K562 (cell line): ENCODE measurements around the gene FRAT1. TPM values are rescaled to one million over a fixed set of nuclear protein-coding genes. Genes with fewer than 3 reads are reported as not detected.
A peak's percentile ranks its signal among the peaks of the same experiment; 100 is the strongest.

ENCODE experiments used
- ATAC-seq: fragments of 200-7000 bp; cut with Tn5 transposase; 3 replicates; pipeline ENCODE4 v1.9.1; 2020; ENCODE audit warnings: moderate library complexity
- BruUV-seq: library from RNA; stranded (reverse); fragments of 400-500 nt; replicated peaks from 2 replicates; lab custom pipeline; 2021; lab: Mats Ljungman, UMichigan
- CTCF ChIA-PET: fragments of 300-600 bp; formaldehyde crosslinking; extraction: SDS; loops from one replicate; lab custom pipeline; 2021; ENCODE audit warnings: low intra/inter-chr PET ratio; lab: Yijun Ruan, JAX
- POLR2A ChIA-PET: fragments of 300-600, 350-650 bp; sonication (Branson Sonifier 250); formaldehyde crosslinking; extraction: SDS; loops from one replicate; lab custom pipeline; 2021; ENCODE audit warnings: antibody characterized with exemption, inconsistent platforms; lab: Yijun Ruan, JAX
- DNase-seq, 4 experiments: peaks; one replicate each; pipeline versions ENCODE4 v3.0.0 to v3.0.0-alpha.2; 2011 to 2018; ENCODE audit warnings: low spot score in 3 of 4, mixed read lengths in 3 of 4; ENCODE audit errors: extremely low read depth in 1 of 4
- FAIRE-seq: peaks from 2 replicates; lab custom pipeline; 2011; peaks lifted over from hg19 to GRCh38; lab: Jason Lieb, UNC
- H2AFZ ChIP-seq: 2 replicates; pipeline ENCODE4 v1.6.0; 2011; ENCODE audit warnings: low read depth, low read length, control low read depth, inconsistent platforms
- H3K27ac ChIP-seq: fragments of 200-600 bp; 3 replicates; pipeline ENCODE4 v1.8.0; 2011; ENCODE audit warnings: low read depth, mild to moderate bottlenecking, control low read depth, inconsistent platforms, low read length, moderate library complexity, mixed read lengths; ENCODE audit errors: extremely low read depth
- H3K27me3 ChIP-seq, 2 experiments: fragments of 300-600 bp in 1 of 2; 2 replicates in 1 of 2; 3 replicates in 1 of 2; pipeline versions ENCODE4 v1.6.0 to v1.8.0; 2011; ENCODE audit warnings: inconsistent platforms in 2 of 2, low read length in 2 of 2, mild to moderate bottlenecking in 1 of 2, mixed read lengths in 1 of 2, moderate library complexity in 1 of 2; ENCODE audit not compliant: control insufficient read depth in 2 of 2, insufficient read depth in 2 of 2
- H3K36me3 ChIP-seq: fragments of 300-600 bp; 3 replicates; pipeline ENCODE4 v1.8.0; 2011; ENCODE audit warnings: mild to moderate bottlenecking, low read length, inconsistent platforms; ENCODE audit not compliant: control insufficient read depth, insufficient read depth
- H3K4me1 ChIP-seq, 2 experiments: fragments of 200-600 bp in 1 of 2; replicated peaks in 1 of 2; 2 replicates in 1 of 2; 3 replicates in 1 of 2; pipeline versions ENCODE4 v1.5.1 to v1.8.0; 2011; ENCODE audit warnings: inconsistent platforms in 2 of 2, low read length in 2 of 2, mild to moderate bottlenecking in 1 of 2, mixed read lengths in 1 of 2, moderate library complexity in 1 of 2; ENCODE audit not compliant: control insufficient read depth in 2 of 2, insufficient read depth in 2 of 2
- H3K4me2 ChIP-seq: 2 replicates; pipeline ENCODE4 v1.6.1; 2011; ENCODE audit warnings: low read length, control low read depth, inconsistent platforms, mixed read lengths; ENCODE audit not compliant: insufficient read depth
- H3K4me3 ChIP-seq: fragments of 200-600 bp; sonication (generic), shearing (Covaris generic); 2 replicates; pipeline ENCODE4 v1.5.1; 2016; ENCODE audit warnings: control low read depth, inconsistent platforms
- H3K79me2 ChIP-seq: fragments of 200-600 bp; 3 replicates; pipeline ENCODE4 v1.8.0; 2011; ENCODE audit warnings: low read length, inconsistent platforms; ENCODE audit not compliant: control insufficient read depth, insufficient read depth
- H3K9ac ChIP-seq, 2 experiments: 2 replicates each; pipeline versions ENCODE4 v1.6.0 to v1.6.1; 2011; ENCODE audit warnings: low read depth in 2 of 2, low read length in 2 of 2, control low read depth in 1 of 2, inconsistent platforms in 1 of 2, mild to moderate bottlenecking in 1 of 2, mixed read lengths in 1 of 2; ENCODE audit not compliant: insufficient read depth in 1 of 2
- H3K9me1 ChIP-seq: one replicate; pipeline ENCODE4 v1.6.0; 2011; ENCODE audit warnings: inconsistent platforms, mild to moderate bottlenecking, low read length, moderate library complexity; ENCODE audit not compliant: control insufficient read depth, insufficient read depth
- H3K9me3 ChIP-seq: replicated peaks from 2 replicates; pipeline ENCODE4 v1.5.1; 2011; ENCODE audit warnings: low read depth, low read length, inconsistent platforms; ENCODE audit not compliant: control insufficient read depth, insufficient read depth
- H4K20me1 ChIP-seq: replicated peaks from 2 replicates; pipeline ENCODE4 v1.6.1; 2011; ENCODE audit warnings: low read length, inconsistent platforms, mixed read lengths; ENCODE audit not compliant: control insufficient read depth, insufficient read depth
- ATF4 ChIP-seq: fragments of 450-650 bp; formaldehyde crosslinking; IDR thresholded peaks from 2 replicates; pipeline ENCODE4 v1.4.0; 2022; ENCODE audit warnings: mild to moderate bottlenecking, moderate library complexity
- ETS2 ChIP-seq: IDR thresholded peaks from 2 replicates; pipeline ENCODE4 v1.6.1; 2016; ENCODE audit warnings: borderline replicate concordance, missing genetic modification characterization, mild to moderate bottlenecking, moderate library complexity, missing compliant biosample characterization; ENCODE audit not compliant: poor library complexity, severe bottlenecking
- HDAC3 ChIP-seq: fragments of 450-650 bp; IDR thresholded peaks from 2 replicates; pipeline ENCODE4 v1.6.1; 2018; ENCODE audit warnings: borderline replicate concordance, mild to moderate bottlenecking, moderate library complexity; ENCODE audit not compliant: partially characterized antibody
- KLF1 ChIP-seq: fragments of 450-650 bp; IDR thresholded peaks from 2 replicates; pipeline ENCODE4 v1.6.1; 2016; ENCODE audit warnings: missing genetic modification characterization, missing compliant biosample characterization
- MAFK ChIP-seq: IDR thresholded peaks from 2 replicates; pipeline ENCODE4 v1.6.1; 2011; ENCODE audit warnings: low read length, improper control_type of control experiment
- MYC ChIP-seq, 2 experiments: fragments of 250-450 bp in 1 of 2; sonication (Bioruptor Pico) in 1 of 2; IDR thresholded peaks; 2 replicates each; pipeline versions ENCODE4 v1.5.1 to v1.6.1; 2012 to 2021; ENCODE audit warnings: low read depth in 2 of 2, borderline replicate concordance in 1 of 2, improper control_type of control experiment in 1 of 2, low read length in 1 of 2, mild to moderate bottlenecking in 1 of 2, moderate library complexity in 1 of 2
- NUFIP1 ChIP-seq: fragments of 450-650 bp; IDR thresholded peaks from 2 replicates; pipeline ENCODE4 v1.6.1; 2018; ENCODE audit not compliant: partially characterized antibody
- PHF21A ChIP-seq: fragments of 450-650 bp; IDR thresholded peaks from 2 replicates; pipeline ENCODE4 v1.6.1; 2017; ENCODE audit warnings: low read depth, borderline replicate concordance
- RHOXF2B ChIP-seq: fragments of 250-450 bp; sonication (Bioruptor Pico); conservative IDR thresholded peaks from 2 replicates; pipeline ENCODE4 v1.5.1; 2021
- ZFX ChIP-seq: sonication (generic); formaldehyde crosslinking; IDR thresholded peaks from 2 replicates; pipeline ENCODE4 v1.8.0; 2022; ENCODE audit warnings: mild to moderate bottlenecking, missing genetic modification reagents, moderate library complexity
- ZNF354B ChIP-seq: fragments of 250-450 bp; sonication (Bioruptor Pico); IDR thresholded peaks from 2 replicates; pipeline ENCODE4 v1.4.0; 2020
- WGBS: fragments of 100-300 bp; shearing (Covaris generic); methylation state at CpG from one replicate; pipeline ENCODE4 v1.1.6; 2016; ENCODE audit warnings: low coverage, mixed read lengths; ENCODE audit not compliant: insufficient coverage; ENCODE audit errors: missing lambda C conversion rate; 5-methylcytosine and 5-hydroxymethylcytosine counted together
- in situ Hi-C: fragments of 300-500 bp; cut with MboI; formaldehyde crosslinking; loops from 4 replicates; pipeline ENCODE4 v1.15.0; 2018; ENCODE audit warnings: inconsistent platforms, mixed read lengths
- intact Hi-C: fragments of 100-400 bp; cut with micrococcal nuclease; formaldehyde crosslinking; loops from 2 replicates; pipeline ENCODE4 v1.14.2; 2022
- polyA plus RNA-seq, 8 experiments: library from polyadenylated mRNA; depleted of rRNA in 4 of 8; stranded (reverse) in 5 of 8; unstranded in 3 of 8; fragments of >200 nt; fragmentation: Nextera tagmentation in 2 of 8; fragmentation: Illumina TruSeq in 1 of 8; extraction: Ambion mirVana in 2 of 8; extraction: Trizol in 1 of 8; gene quantifications; 2 replicates each; pipeline versions ENCODE4 v1.2.1 to v1.2.3, GENCODE V29; 2011 to 2014; ENCODE audit warnings: inconsistent platforms in 1 of 8, missing spikeins in 1 of 8
- total RNA-seq, 7 experiments: library from RNA; depleted of rRNA in 6 of 7; stranded (reverse); fragments of >200 nt in 6 of 7; fragmentation: Illumina TruSeq in 2 of 7; extraction: Trizol in 2 of 7; gene quantifications; 2 replicates each; pipeline versions ENCODE4 v1.2.1 to v1.2.3, GENCODE V29; 2011 to 2021; ENCODE audit warnings: low replicate concordance in 1 of 7

Gene FRAT1
- total and polyA plus RNA-seq, 9 of the 15 experiments (the other 6 are each of a cell fraction or from before 2014, with no cell fraction given), result 0.11 to 4.6 (median 1.4) TPM

- TF ChIP-seq MYC (IDR thresholded peaks at IDR 0.05; ENCODE audit: low read depth, low read length), result 0 out of 2 replicates have a peak, but pooled peaks have one; percentile 4
- no peak for TF ChIP-seq MYC (CRISPR knock-in tag; IDR thresholded peaks at IDR 0.05; ENCODE audit: borderline replicate concordance, low read depth)
- TF ChIP-seq ETS2, result no peak
- TF ChIP-seq RHOXF2B (CRISPR knock-in tag), result no peak
- no peak for TF ChIP-seq MAFK
- peak; percentile 22; the same call in 1 of the 2 replicates for TF ChIP-seq ZFX (CRISPR knock-in tag)
Measured at GRCh38 chr10:97319671-97320479, 804 bp downstream of the FRAT1 start (continued).

- peaks cover 9% of the 10 kb centered on the region; the same call in 1 of the 3 replicates for H3K79me2 ChIP-seq
- in situ Hi-C loops, result no loop called here
- intact Hi-C loops, result no loop called here
- no peaks in the 10 kb centered on the region for H3K27me3 ChIP-seq
- TSS peak; percentile 77 for BruUV-seq
- no peak for FAIRE-seq
- ATAC-seq, result no peak
- H4K20me1 ChIP-seq, result no peaks in the 10 kb centered on the region
- 92% methylated on average over 15 of the region's 24 CpGs for WGBS
- CTCF ChIA-PET, result no interaction called here
- no peaks in the 10 kb centered on the region for H3K9me3 ChIP-seq
- peak overlapping the region; percentile 75; the same call in 1 of the 2 replicates for H3K4me3 ChIP-seq
- DNase-seq, result no peak
- no peaks in the 10 kb centered on the region for H3K36me3 ChIP-seq
- POLR2A ChIA-PET, result interaction anchor here (0.7 to 1.5 kb wide), 4 partner anchors 7 to 15 kb away, joined by 3 to 9 read pairs (median 4); no protein-coding TSS in a partner anchor
- H3K9ac ChIP-seq, result peak overlapping the region in 1 of 2 experiments; percentile 100; a peak in 1 of 4 replicates
- no peak overlapping the region for H2AFZ ChIP-seq
- no peak overlapping the region for H3K27ac ChIP-seq
- H3K9me1 ChIP-seq, result no peaks in the 10 kb centered on the region
- TF ChIP-seq ZNF354B (CRISPR knock-in tag) (no peak), KLF1 (no peak), HDAC3 (no peak), NUFIP1 (no peak), PHF21A (no peak), ATF4 (no peak)
- TF ChIP-seq, all 486 proteins: peak for 0
- Histone ChIP-seq H3K4me1 (peaks cover 7 to 25% of the 10 kb centered on the region in 2 experiments), H3K4me2 (0 out of 2 replicates have a peak overlapping the region, but pooled peaks have one; percentile 18)
Measured at GRCh38 chr10:97320480-97321031, 1.5 kb downstream of the FRAT1 start.
